Renal cortex interstitium (tissue), 11 donors: ENCODE data around the gene ADM2. TPM values are rescaled to one million over a fixed set of nuclear protein-coding genes. Genes with fewer than 3 reads are reported as not detected.
A peak's percentile ranks its signal among the peaks of the same experiment; 100 is the strongest.

Experiments used
- DNase-seq, 11 donors: peaks; one replicate each; pipeline ENCODE4 v3.0.0-alpha.2; 2013; ENCODE audit warnings: low read depth in 9 of 11, low spot score in 4 of 11; ENCODE audit errors: extremely low read depth in 1 of 11
- polyA plus RNA-seq, 3 donors: library from polyadenylated mRNA; unstranded; fragments of 120-200 nt; gene quantifications; one replicate each; pipeline ENCODE4 v1.2.1, GENCODE V29; 2013; ENCODE audit not compliant: insufficient read length in 3 of 3

ADM2 gene
- polyA plus RNA-seq, 3 donors, result 3.8 to 6.9 (median 4.6) TPM

DNA sequence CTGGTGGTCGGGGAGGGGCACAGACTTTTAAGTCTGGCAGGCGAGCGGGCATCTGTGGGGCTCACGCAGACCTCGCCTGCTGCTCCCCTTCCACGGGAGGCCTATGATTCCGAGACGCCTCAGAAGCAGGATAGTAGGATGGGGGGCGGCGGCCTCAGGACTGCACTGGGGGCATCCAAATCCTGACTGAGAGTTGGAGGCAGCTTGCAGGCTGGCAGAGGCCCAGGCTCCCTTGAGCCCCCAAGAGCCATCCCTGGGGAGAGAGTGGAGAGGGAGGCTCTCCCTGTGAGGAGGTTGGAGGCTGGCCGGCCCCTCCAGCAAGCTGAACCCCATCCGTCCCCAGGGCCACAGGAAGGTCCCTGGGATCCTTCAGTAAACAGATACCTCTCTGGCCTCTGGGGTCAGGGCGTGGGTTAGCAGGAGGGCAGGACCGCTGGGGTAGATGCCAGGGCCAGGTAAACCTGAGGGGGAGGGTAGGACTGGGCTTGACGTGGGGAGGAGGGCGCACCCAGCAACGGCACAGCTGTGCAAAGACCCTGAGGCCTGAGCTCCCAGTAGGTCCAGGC lies 39.8 kb upstream of the ADM2 start:
- no peak for DNase-seq

DNA sequence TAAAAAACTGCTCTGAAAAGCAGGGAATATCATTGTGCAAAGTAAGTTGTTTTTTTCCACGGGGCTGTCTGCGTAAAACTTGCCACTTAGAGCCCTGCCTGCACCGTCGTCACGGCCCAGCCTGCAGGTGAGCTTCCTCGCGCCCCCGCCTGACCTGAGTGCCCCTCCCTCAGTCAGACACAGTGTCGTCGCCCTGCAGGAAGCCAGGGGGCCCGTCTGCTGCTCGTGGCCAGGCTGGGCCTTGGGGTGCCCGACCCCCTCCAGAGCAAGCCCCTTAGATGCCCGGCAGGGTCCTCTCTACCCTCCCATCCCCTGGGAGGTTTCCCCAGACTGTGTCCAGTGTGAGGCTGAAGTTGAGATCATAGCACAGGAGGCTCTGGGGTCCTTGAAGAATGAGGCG lies 38.1 kb upstream of the ADM2 start:
- no peak for DNase-seq

DNA sequence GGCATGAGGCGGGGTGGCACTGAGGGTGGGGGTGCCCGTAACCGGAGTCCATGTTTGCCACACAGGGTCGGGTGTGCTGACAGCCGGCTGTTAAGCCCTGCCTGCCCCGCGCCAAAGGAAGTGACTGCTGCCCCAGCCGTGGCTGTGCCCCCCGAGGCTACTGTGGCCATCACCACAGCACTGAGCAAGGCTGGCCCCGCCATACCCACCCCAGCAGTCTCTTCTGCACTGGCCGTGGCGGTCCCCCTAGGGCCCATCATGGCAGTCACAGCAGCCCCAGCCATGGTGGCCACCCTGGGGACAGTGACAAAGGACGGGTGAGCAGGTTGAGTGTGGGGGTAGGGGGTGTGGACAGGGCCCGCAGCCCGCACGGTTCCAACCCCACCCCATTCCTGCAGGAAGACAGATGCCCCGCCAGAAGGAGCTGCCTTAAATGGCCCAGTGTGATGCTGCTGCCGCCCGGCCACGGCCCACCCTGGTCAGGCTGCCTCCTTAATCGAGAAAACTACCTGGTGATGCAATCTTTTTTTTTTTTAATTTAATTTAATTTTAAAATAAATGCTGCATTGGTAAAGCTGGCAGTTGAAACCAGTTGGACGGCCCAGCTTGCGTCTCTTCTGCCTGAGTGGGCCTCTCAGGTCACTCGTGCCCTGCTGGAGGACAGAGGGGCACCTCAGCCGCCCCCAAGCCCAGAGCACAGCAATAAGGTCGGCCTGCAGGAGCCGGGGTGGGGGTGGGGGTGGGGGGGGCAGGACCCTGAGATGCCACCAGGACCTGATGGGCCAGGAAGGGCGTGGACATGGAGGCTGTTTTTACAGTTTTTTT lies 37.3 kb upstream of the ADM2 start:
- no peak for DNase-seq

DNA sequence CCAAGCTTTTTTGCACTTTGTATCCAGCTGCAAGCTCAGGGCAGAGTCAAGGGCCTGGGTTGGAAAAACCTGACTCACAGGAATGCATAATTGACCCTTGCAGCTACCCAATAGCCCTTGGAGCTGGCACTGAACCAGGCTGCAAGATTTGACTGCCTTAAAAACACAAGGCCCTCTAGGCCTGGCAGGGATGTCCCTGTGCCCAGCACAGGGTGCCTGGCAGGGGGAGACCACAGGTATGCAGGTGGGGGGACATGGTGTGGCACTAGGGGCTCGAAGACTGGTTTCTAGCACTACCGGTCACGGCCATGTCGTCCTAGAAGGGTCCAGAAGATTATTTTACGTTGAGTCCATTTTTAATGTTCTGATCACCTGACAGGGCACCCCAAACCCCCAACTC lies 36.7 kb upstream of the ADM2 start:
- DNase-seq, result peak in 3 of 11 donors; percentile 13 to 41 (median 26)

DNA sequence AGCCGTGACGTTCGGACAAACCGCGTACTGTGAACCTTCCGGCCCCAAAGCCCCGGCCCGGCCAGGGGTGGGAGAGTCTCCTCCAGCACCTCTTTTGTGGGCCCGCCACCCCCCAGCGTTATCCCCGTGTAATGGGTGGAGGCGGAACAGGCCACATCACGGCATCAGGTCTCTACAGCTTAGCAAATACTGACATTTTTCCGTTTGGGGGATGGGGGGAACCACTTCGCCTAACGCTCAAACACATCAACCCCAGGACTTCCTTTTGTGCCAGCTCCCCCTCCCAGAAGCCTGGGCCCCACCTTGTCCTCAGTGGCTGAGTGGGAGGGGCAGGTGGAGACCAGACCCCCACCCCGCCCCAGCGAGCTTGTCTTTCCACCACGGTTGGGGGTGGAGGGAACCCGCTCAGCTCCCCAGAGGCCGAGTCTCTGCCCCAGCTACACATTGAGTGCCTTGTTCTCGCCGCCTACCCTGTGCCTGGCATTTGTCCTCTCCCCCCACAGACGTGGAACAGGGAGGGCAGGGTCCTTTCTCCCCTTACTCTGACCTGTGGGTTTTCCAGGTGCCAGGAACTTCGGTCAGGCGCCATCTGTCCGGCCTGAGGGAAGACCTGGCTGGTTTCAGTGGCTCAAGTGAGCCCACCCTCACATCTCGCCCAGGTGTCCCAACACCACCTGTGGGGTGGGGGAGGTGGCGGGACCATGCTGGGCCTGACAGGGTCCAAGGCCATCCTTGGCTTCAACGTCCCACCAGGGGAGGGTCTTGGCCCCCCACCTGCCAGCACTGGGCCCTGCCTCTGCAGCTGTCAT lies 36.1 kb upstream of the ADM2 start:
- DNase-seq, result no peak

DNA sequence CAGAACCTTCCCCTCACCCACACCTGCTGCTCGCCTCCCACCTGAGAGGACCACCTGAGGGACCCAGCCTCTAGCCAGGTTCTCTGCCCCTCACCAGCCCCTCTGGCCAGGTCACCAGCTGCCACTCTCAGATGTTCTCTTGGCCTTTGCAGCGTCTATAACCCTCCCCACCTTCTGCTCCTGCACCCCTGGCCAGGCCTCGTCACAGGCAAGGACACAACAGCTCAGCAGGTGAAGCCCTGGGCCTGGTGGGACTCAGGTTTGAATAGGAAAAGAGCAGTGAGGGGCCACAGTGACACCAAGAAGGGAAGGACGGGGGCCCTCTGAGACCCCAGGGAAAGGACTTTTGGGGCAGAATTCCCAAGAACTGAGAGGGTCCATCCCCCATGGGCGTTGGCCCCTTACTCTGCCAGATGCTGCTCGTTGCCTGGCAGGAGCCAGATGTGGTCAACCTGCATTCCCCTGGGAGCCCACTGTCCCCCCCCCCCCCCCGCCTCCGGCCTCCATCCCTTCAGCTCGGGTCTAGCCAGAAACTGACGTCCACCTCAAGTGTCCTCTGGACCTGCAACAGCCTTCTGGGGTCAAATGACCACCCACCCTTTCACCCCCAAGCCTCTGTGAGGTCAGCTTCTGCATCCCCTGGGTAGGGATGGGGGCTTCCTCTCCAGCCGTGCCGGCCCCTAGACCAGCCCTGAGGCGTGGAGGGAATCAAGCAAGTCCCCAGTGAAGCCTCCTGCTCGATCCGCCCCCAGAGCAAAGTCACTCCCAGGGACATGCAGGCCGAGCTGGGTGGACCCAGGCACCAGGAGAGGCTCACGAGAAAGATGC lies 35.2 kb upstream of the ADM2 start:
- DNase-seq, result no peak

DNA sequence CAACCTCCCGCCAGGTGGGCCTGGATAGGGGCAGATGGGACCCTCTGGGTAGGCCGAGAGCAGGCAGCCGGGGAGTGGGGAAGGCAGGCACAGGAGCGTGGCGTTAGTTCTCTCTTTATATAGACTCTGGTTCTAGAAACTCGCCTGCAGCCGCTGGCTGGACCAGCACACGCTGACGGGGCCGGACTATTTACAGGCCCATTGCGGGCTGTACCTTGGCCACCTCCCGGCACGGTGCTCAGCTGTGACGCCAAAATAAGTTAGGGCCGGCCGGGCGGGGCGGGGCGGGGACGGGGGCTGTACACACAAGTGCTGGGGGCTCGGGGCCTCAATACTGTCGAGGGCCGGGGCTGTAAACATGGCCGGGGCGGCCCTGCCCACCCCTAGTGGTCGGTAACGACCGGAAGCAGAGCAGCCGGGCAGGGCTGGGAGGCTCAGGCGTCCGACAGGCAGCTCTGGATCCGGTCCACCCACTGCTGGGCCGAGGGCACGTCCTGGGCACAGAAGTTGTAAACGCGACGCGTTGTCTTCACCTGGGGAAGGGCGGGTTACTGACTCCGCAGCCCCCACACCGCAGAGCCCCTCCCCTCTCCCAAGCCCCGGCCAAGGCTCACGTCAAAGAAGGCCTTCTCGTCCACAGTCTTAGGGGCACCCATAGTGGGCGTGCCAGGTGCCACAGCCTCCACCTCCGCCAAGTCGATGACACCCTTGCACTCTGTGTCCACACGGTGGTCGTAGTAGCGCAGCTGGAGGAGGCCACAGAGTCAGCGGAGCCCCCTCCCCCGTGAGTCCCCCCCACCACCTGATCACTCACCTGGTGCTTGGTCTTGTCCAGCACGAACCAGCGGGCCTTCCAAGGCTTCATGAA lies 34.4 kb upstream of the ADM2 start:
- DNase-seq, result no peak

DNA sequence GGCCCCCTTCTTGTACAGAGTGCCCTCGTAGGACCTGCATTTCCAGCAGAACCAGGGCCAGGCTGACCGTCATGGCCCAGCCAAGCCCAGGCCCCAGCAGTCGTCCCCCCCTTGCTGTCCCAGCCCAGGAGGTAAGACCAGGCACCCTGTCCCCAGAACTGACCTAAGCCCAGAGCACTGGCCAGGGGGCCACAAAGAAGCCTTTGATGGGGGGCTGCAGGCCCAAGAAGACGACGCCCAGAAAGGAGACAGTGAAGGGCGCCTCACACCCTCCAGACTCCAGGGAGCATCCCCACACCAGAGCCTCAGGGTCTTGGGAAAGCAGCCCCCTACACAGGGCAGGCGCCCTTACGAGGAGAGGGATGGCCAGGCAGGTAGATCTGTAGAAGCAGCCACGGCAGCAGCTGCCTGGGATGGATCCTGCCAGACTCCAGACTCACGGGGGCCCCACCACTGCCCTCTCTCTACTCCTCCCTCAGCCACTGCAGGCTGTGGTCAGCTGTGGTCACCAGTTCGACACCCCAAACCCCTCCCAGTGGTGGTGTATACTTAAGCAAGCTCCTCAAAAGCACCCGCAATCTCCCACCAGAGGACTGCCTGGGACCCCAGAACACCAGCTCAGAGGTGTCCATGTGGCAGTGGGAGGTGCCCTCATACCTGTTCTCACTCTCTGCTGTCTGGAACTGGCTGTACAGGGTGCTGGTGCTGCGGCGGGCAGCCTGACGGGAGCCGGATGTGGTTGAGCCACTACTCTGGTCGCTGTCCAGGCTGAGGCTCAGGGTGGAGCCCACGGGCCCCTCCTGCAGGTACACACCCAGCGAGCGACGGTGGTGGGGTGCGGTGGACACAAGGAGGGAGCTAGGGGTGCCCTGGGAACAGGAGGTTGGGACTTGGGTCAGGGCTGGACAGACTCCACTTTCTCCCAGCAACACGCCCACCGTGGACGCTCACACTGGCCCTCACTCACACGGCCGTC lies 33.5 kb upstream of the ADM2 start:
- DNase-seq, result no peak

DNA sequence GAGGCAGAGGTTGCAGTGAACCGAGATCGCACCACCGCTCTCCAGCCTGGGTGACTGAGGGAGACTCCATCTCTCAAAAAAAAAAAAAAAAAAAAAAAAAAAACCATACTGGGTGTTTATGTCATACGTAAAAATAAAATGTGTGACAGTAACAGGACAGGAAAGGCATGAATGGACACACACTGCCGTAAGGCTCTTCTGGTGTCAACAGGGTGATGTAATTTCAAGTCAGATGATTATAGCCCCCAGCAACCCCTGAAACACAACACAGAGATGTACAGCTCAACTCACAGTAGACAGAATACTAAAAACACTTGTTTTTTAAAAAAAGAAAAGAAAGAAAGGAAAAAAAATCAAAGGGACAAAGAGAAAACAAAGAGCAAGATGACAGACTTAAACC lies 28.7 kb upstream of the ADM2 start:
- no peak for DNase-seq

DNA sequence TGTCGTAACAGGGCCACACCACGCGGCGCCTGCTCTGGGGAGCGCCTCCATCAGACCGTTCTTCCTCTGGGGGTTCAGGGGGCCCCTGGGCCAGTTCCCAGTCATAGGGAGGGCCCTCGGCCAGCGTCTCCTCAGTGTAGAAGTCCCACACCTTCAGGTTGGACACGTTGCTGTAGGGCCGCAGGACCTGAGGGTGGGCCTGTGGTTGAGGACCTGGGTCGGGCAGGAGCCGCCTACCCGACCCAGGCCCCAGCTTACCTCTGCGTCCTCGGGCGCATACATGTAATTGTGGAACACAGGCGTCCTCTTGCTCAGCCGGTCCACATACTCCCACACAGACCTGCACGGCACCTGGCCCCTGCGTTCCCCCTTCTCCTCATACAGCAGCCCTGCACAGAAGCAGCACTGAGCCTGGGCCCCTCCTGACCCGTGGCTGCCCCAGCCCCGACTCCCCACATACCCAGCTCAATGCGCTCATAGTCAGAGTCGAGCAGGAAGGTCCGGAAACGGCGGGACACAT lies 26.7 kb upstream of the ADM2 start:
- no peak for DNase-seq

DNA sequence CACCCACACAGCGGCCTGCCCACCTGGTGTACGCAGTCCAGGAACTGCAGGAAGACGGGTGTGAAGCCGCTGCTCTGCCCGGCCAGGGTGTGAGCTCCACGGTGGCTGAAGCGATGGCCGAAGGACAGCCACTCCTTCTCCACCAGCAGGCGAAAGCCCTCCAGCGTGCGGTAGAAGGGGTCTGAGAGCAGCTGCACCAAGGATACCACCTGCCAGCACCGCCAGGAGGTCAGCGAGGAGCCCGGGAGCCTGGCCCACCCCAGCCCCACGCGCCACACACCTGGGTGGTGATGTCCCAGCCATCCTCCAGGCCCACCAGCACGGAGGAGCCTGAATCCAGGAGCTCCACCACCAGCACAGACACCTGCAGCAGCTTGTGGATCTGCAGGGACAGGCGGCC lies 26.1 kb upstream of the ADM2 start:
- DNase-seq, result no peak

DNA sequence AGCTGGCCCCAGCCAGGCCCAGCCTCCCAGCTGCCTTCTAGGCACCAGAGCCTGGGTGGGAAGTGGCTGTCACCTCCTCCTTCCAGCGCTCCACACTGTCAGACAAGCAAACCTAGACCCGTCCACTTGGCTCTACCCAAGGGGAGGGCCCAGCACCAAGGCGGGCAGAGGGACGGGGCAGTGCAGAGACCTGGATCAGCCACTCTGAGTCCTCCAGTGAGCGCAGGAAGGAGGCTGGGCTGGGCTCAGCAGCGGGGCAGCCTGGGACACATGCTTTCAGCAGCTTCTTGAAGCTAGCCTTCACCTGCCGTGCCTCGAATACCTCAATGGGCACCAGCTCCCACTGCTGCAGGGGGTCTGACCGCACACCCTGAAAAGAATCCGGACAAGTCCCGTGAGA lies 25.3 kb upstream of the ADM2 start:
- no peak for DNase-seq

DNA sequence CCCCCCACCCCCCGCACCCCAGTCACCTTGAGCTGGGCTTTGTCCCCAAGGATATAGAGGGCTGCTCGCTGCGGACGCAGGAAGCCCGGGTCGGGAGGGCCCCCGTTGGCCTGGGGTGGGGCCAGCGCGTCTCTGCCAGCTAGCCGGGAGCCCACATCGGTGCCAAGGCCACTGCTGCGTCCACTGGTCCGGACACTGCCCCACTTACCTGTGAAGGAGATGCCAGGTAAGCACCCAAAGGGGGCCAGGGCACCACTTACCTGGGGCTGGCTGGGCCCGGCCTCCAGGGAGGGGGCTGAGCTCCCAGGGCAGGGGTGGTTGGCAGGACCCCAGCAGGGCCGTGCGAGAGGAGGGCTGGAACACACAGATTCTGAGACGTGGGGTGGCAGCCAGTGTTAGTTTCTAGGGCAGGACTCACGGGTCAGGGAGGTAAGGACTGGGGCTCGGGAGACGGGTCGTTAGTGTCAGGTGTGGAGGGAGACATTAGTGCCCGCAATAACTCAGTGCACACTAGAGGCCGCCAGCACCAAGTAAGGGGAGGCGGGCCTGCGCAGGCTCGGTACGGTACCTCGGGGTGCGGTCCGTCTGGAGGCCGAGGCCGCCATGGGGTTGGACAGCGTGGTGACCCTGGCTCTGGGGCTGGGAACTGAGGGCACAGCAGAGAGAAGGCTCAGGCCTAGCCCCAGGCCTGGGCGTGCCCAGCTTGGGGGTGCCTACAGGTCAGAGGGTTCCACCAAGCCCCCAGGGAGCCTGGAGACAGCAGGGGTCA lies 24.7 kb upstream of the ADM2 start:
- DNase-seq, result no peak

DNA sequence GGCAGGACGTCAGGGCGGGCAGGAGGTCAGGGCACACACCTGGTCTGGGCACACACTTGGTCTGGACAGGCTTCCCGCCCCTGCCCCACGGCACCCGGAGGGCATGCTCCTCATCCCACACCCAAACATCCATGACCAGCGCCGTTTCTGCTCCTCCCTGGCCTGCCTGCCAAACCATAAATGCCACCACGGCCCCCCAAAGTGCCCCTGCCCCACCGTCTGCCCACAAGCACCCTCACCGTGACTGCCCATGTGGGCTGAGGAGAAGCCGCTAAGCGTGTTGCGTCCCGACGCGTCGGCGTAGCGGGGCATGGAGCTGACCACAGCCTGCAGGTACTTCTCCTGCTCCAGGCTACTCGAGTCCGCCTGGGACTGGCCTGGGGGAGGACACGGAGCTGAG lies 22.3 kb upstream of the ADM2 start:
- no peak for DNase-seq

DNA sequence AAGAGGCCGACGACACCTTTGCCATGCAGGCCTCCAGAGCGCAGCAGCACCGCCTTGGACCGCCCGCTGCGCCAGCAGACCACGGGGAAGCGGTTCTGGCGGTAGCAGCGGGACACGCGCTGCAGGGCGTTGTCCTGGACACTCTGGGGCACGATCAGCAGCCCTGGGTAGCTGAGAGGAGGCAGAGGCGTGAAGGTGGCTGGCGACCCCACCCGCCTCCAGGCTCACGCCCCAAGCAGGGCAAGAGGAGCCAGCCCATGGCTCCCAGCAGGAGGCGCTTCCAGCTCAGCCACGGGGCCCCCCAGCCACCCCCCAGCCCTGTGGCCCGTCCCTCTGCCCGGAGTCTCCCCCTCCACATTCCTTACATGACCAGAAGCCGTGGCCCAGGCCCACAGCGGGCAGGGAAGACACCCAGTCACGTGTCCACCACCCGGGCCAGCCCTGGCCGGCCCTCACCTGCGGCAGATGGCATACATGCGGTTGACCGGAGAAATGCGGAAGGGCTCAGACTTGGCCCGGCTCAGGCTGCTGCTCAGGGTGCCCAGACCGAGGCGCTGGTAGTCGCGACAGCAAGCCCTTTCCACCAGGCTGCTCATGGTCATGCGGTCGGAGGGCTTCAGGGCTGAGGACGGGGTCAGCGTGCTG lies 21.7 kb upstream of the ADM2 start:
- DNase-seq, result no peak

DNA sequence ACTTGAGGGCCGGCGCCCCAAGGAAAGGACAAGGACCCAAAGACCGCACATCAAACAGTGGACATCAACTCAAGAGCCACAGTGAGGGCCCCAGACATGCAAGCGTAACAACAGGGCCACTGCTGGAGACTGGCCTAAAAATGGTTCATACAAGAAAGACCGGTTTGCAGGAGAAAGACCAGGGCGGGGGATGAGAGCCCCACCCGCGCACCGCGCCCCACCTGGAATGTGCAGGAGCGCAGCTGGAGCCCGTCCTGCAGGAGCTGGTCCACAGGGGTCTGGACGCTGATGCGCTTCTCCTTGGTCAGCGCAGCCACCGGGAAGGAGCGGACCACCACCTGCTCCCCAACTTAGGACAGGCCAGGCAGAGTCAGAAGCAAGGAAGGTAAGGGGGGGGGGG lies 20.4 kb upstream of the ADM2 start:
- no peak for DNase-seq
